ELF-1 (cell line): ENCODE data around the gene BCAM.
A peak's percentile ranks its signal among the peaks of the same experiment; 100 is the strongest.
"Not testable (repeated sequence)": the region's sequence is repeated elsewhere in the genome, so short reads cannot be mapped to it uniquely, and the experiment has no call there.

ENCODE experiments used
- DNase-seq: peaks from one replicate; pipeline ENCODE4 v3.0.0-alpha.2; 2016; ENCODE audit warnings: low read depth, low spot score

Gene BCAM, protein sequence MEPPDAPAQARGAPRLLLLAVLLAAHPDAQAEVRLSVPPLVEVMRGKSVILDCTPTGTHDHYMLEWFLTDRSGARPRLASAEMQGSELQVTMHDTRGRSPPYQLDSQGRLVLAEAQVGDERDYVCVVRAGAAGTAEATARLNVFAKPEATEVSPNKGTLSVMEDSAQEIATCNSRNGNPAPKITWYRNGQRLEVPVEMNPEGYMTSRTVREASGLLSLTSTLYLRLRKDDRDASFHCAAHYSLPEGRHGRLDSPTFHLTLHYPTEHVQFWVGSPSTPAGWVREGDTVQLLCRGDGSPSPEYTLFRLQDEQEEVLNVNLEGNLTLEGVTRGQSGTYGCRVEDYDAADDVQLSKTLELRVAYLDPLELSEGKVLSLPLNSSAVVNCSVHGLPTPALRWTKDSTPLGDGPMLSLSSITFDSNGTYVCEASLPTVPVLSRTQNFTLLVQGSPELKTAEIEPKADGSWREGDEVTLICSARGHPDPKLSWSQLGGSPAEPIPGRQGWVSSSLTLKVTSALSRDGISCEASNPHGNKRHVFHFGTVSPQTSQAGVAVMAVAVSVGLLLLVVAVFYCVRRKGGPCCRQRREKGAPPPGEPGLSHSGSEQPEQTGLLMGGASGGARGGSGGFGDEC

GRCh38 chr19:44808463-44809371 lies at the start of gene BCAM:
BCAM (plus strand) TSS chr19:44809103; CDS start chr19:44809125, 22 bp downstream.
- DNase-seq: peak; percentile 61

DNA sequence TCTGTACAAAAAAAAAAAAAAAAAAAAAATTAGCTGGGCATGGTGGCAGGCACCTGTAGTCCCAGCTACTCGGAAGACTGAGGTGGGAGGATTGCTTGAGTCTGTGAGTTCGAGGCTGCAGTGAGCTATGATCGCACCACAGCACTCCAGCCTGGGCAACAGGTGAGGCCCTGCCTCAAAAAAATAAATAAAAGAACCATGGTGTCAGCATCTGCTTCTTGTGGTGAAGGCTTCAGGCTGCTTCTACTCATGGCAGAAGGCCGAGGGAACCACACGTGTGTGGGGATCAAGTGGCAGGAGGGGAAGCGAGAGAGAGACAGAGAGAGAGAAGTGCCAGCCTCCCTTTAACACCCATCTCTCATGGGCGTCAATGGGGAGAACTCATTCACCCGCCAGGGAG lies 46.9 kb upstream of the BCAM start:
- DNase-seq: no peak

DNA sequence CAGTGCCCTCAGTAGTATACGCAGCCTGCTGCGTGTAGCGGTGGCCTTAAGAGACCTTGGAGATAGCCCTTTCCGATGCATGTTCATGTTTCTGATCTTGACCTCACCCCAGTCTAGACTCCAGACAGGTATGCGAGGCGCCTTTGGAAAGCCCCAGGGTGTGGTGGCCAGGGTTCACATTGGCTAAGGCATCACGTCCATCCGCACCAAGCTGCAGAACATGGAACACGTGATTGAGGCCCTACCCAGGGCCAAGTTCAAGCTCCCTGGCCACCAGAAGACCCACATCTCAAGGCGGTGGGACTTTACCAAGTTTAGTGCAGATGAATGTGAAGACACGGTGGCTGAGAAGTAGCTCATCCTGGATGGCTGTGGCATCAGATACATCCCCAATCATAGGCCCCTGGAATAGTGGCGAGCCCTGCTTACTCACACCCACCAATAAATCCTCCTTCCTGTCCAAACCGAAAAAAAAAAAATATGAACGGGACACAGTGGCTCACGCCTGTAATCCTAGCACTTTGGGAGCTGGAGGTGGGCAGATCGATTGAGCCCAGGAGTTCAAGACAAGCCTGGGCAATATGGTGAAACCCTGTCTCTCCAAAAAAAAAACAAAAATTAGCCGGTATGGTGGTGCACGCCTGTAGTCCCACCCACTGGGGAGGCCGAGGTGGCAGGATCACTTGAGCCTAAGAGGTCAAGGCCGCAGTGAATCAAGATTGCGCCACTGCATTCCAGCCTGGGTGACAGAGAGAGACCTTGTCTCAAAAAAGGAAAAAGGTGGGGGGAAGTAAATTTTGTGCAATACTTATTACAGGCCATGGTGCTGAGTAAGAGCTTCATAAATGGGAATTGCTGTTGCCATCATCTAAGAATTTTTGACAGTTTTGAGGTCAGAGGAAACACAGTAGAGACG lies 43.6 kb upstream of the BCAM start:
- DNase-seq: no peak

- no peak for DNase-seq
Observed at GRCh38 chr19:44765949-44766335, 43.0 kb upstream of the BCAM start.

DNA sequence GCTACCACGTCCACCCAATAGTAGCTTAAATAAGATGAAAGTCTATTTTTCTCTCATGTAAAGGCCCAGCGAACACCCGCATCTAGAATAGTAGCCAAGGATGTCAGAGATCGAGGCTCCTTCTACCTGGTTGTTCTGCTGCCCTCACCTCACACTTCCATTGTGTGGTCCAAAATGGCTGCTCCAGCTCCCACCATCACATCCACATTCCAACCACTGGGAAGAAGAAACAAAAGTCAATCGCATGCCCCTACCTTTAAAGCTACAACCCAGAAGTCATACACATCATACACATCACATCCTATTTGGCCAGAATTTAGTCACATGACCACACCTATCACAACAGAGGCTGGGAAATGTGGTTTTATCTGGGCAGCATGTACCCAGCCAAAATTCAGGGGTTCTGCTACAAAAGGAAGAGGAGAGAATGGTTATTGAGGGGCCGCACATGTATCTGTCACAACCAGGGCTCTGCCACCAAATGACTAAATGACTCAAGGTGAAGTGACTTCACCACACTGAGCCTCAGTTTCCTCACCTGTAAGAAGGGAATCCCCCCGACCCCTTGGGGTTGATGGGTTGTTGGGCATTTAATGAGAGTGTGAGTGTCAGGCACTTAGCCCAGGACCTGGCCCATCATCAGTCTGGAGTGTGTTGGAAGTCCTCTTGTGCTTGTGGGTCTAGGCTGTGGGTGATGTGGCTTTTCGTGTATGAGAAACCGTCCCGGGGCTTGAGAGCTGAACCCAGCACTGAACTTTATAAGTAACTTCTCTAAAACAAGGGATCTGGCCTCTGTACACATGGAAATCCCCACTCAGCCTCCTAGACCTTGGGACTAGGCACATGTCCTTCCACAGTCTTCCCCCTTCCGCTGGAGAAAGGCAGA lies 41.4 kb upstream of the BCAM start:
- no peak for DNase-seq

- peak; percentile 93 for DNase-seq
Observed at GRCh38 chr19:44770550-44771257, 38.2 kb upstream of the BCAM start.

GRCh38 chr19:44772144-44772543 lies 36.8 kb upstream of the BCAM start:
- not testable (repeated sequence) for DNase-seq

DNA sequence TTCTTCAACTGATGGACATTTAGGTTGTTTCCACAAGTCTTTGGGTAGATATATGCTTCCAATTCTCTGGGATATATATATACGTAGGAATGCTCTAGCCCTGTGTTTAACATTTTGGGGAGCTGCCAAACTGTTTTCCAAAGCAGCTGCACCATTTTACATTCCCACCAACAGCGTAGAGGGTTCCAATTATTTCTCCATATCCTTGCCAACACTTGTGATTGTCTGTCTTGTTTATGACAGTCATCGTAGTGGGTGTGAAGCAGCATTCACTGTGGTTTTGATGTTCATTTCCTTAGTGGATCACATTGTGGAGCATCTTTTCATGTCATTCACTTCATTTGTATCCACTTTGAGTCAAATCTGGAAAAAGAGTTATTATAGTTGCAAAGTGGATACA lies 35.9 kb upstream of the BCAM start:
- DNase-seq: no peak

DNA sequence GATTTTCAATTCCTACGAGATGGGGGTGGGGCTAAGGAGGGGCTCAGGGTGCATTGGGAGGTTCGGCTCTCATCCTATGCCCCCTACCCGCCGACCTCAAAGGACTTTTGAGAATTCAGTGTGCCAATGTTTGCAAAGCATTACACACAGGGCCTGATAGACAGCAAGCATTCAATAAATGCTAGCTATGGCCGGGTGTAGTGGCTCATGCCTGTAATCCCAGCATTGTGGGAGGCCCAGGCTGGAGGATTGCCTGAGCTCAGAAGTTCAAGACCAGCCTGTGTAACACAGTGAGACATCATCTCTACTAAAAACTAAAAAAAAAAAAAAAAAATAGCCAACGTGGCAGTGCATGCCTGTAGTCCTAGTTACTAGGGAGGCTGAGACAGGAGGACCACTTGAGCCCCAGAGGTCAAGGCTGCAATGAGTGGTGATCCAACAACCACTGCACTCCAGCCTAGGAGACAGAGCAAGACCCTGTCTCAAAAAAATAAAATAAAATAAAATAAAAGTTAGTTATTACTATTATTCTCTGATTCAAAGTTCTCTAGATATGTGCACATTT lies 33.1 kb upstream of the BCAM start:
- no peak for DNase-seq

- no peak for DNase-seq
Observed at GRCh38 chr19:44776402-44777096, 32.4 kb upstream of the BCAM start.

DNA sequence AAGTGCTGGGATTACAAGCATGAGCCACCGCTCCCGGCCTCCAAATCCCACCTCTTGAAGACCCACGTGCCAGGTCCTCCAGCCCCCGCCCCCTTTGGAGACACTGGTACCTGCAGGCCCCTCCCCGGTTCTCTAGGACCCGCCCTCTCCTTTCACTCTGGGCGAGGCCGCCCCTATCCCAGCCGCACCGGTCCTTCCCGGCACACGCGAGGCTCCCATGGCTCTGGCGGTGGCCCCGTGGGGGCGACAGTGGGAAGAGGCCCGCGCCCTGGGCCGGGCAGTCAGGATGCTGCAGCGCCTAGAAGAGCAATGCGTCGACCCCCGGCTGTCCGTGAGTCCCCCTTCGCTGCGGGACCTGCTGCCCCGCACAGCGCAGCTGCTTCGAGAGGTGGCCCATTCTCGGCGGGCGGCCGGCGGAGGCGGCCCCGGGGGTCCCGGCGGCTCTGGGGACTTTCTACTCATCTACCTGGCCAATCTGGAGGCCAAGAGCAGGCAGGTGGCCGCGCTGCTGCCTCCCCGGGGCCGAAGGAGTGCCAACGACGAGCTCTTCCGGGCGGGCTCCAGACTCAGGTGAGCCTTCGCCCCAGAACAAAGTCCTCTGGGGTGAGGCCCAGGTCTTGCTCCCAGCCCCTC lies 31.1 kb upstream of the BCAM start, which contains the start of gene CBLC:
CBLC (plus strand) TSS at position 176 of the 633 bp plus-strand sequence; CDS start at position 218, 42 bp downstream.
- DNase-seq: peak; percentile 92

DNA sequence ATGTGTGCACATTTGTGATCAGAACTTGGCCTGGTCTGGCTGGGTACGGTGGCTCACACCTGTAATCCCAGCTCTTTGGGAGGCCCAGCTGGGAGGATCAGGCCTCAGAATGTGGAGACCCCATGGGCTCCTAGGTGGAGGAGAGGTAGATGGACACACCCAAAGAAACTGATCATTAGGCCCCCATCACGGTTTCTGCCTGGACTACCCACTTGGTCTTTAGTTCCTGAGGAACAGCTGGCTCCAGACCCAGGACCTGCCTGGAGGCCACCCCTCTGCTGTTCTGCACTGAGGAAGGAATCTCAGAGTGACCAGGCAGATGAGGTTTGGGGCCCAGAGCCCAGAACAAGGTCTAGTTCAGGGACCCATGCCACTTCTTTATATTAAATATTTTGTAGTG lies 29.8 kb upstream of the BCAM start:
- no peak for DNase-seq

DNA sequence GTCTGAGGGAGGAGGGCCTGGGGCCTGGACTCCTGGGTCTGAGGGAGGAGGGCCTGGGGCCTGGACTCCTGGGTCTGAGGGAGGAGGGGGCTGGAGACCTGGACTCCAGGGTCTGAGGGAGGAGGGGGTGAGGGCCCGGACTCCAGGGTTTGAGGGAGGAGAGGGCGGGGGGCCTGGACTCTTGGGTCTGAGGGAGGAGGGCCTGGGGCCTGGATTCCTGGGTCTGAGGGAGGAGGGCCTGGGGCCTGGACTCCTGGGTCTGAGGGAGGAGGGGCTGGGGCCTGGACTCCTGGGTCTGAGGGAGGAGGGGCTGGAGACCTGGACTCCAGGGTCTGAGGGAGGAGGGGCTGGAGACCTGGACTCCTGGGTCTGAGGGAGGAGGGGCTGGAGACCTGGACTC lies 27.2 kb upstream of the BCAM start:
- not testable (repeated sequence) for DNase-seq

DNA sequence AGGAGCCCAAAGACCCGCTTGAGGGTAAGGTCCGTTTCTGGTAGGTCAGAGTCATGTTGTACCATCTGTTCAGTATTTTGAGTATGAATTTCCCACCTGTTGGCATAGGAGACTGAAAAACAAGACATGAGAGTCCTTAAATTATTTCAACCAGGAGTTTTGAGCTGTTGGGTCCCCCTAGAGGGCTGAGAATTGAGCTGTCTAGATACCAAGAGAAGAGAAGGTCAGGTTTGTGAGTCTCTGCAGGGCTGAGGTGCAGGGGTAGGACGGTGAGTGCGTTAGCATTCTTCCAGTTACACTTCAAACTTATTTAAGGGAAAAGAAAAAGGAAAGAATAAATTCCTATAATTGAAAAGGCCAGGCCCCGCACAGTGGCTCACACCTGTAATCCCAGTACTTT lies 26.2 kb upstream of the BCAM start:
- no peak for DNase-seq

DNA sequence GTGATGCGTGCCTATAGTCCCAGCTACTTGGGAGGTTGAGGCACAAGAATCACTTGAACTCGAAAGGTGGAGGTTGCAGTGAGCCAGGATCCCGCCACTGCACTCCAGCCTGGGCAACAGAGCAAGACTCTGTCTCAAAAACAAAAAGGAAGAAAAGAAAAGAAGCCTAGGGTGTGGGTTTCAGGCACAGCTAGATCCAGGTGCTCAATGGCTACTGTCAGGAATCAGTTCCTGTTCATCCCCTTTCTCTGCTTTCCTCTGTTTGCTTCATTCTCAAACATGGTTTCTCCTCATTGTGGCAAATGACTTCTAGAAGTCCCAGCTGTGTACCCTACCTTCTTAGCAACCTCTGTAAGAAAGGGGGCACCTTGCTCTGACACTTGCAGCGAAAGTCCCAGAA lies 25.4 kb upstream of the BCAM start:
- no peak for DNase-seq

- DNase-seq: no peak
Observed at GRCh38 chr19:44785271-44785670, 23.6 kb upstream of the BCAM start.

DNA sequence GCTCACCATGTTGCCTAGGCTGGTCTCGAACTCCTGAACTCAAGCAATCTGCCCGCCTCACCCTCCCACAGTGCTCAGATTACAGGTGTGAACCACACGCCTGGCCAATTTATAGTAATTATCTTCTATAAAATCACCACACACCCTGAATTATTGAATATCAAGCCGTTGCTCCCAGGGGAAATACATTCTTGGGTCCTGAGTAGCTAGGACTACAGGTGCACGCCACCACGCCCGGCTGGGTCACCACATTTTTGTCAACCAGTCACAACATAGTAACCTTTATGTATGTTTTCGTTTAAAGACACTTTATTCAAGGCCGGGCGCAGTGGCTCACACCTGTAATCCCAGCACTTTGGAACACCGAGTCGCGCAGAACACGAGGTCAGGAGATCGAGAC lies 22.9 kb upstream of the BCAM start:
- no peak for DNase-seq

DNA sequence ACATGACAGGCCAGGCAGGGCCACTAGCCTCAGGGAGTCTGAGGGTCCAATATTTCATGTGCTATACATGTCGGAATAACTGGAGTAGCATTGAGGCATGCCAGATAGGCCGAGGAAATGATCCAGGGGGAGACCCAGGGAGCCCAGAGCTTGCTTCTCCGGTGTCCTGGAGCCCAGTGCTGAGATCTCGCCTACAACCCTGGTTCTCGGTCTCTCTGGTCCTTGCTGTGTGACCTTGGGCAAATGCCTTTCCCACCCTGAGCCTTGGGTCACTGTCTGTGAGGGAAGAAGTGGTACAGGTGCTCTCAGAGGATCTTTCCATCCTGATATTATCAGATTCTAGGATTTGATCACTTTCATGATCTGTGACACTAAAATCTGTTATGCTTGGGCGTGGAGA lies 19.9 kb upstream of the BCAM start:
- DNase-seq: no peak
